Measurements from ENCODE around the gene PTTG1. TPM values are rescaled to one million over a fixed set of nuclear protein-coding genes. Genes with fewer than 3 reads are reported as not detected.

PTTG1 gene
- total and polyA plus RNA-seq, 2 of the 8 experiments (the other 6 are each of a cell fraction or from before 2014, with no cell fraction given): 240 to 478 TPM

- Histone ChIP-seq H2AFZ (ENCODE audit: low read length) (peak overlapping the region; percentile 38; the same call in 1 of the 2 replicates), H3K9ac (replicated peaks in 1 of 4; ENCODE audit: extremely low read depth in 1 of 4, low read depth in 3 of 4, low read length in 3 of 4) (no peak overlapping the region), H3K9me3 (ENCODE audit: insufficient read depth in 2 of 2, low read depth in 1 of 2, low read length in 1 of 2) (0 out of 4 replicates have a peak, but pooled peaks cover 0 to 3% of the 10 kb centered on the region in 2 experiments), H2BK15ac (ENCODE audit: low read length) (0 out of 2 replicates have a peak overlapping the region, but pooled peaks have one; percentile 61), H3K23ac (ENCODE audit: insufficient read length) (no peak overlapping the region), H3K4me1 (replicated peaks in 1 of 4; ENCODE audit: control insufficient read depth in 3 of 4, insufficient read depth in 4 of 4, low read length in 3 of 4) (no peaks in the 10 kb centered on the region), H3K18ac (ENCODE audit: extremely low read depth, low read length) (no peak overlapping the region), H4K20me1 (replicated peaks in 1 of 2; ENCODE audit: control insufficient read depth in 1 of 2, insufficient read depth in 2 of 2, low read length in 2 of 2) (no peaks in the 10 kb centered on the region), H3K79me2 (ENCODE audit: control insufficient read depth in 1 of 2, insufficient read depth in 2 of 2, low read length in 2 of 2) (no peaks in the 10 kb centered on the region), H3K4me3 (ENCODE audit: extremely low read depth in 1 of 4, insufficient read depth in 2 of 4, low read depth in 3 of 4, low read length in 4 of 4) (no peak overlapping the region), H2AK5ac (ENCODE audit: low read depth, low read length) (peak overlapping the region; percentile 80; the same call in 1 of the 2 replicates), H4K5ac (ENCODE audit: insufficient read length, low read depth, low read length) (no peak overlapping the region), H4K91ac (replicated peaks; ENCODE audit: insufficient read length, low read length) (no peak overlapping the region), H3K36me3 (ENCODE audit: control insufficient read depth in 2 of 4, insufficient read depth in 4 of 4, low read length in 3 of 4) (no peaks in the 10 kb centered on the region), H2BK5ac (ENCODE audit: low read depth, low read length) (no peak overlapping the region), H3K4ac (replicated peaks; ENCODE audit: insufficient read length, low read depth, low read length) (no peak overlapping the region), H4K8ac (ENCODE audit: extremely low read depth, insufficient read depth, low read length) (no peak overlapping the region), H3K27me3 (replicated peaks in 1 of 4; ENCODE audit: control insufficient read depth in 3 of 4, extremely low read depth in 1 of 4, insufficient read depth in 3 of 4, low read length in 3 of 4) (no peaks in the 10 kb centered on the region), H3K56ac (replicated peaks; ENCODE audit: insufficient read length, low read depth, low read length) (no peak overlapping the region), H3K27ac (ENCODE audit: low read depth, low read length) (no peak overlapping the region), H2BK20ac (ENCODE audit: low read length) (0 out of 2 replicates have a peak overlapping the region, but pooled peaks have one; percentile 43), H2BK120ac (replicated peaks; ENCODE audit: low read depth, low read length) (no peak overlapping the region), H3K4me2 (ENCODE audit: insufficient read depth in 1 of 2, low read depth in 2 of 2, low read length in 2 of 2) (no peak overlapping the region), H3K79me1 (ENCODE audit: low read depth, low read length) (no peaks in the 10 kb centered on the region), H3K23me2 (ENCODE audit: low read depth, low read length) (no peaks in the 10 kb centered on the region; the same call in 1 of the 2 replicates), H2BK12ac (ENCODE audit: low read depth, low read length) (peak overlapping the region; percentile 64; the same call in 1 of the 2 replicates), H3K14ac (ENCODE audit: insufficient read length) (no peak overlapping the region)
- ChIA-PET POLR2A (ENCODE audit: partially characterized antibody) (interaction anchor here (1.0 kb wide), 1 partner anchor 13 kb away, joined by 4 read pairs; no protein-coding TSS in a partner anchor), CTCF (ENCODE audit: partially characterized antibody) (interaction anchor here (0.7 to 6.2 kb wide), 7 partner anchors 21 to 1101 kb away, joined by 3 to 81 read pairs (median 3); no protein-coding TSS in a partner anchor)
- FAIRE-seq: no peak
- DNase-seq (ENCODE audit: low read depth in 1 of 2, low spot score in 2 of 2): no peak
- 94% methylated on average over 4 of the region's 4 CpGs; no CpG with 5 or more reads in 1 of the 2 experiments for WGBS, 2 experiments (ENCODE audit: extremely low coverage in 1 of 2, insufficient coverage in 1 of 2, insufficient read length in 1 of 2, insufficient replicate concordance in 2 of 2, low coverage in 1 of 2, low lambda C conversion rate in 2 of 2, missing lambda C conversion rate in 1 of 2)
- no peak for TF ChIP-seq SIN3A (conservative IDR thresholded peaks at IDR 0.05 in 1 of 2, IDR thresholded peaks at IDR 0.05 in 1 of 2; ENCODE audit: low read depth in 1 of 2, low read length in 2 of 2)
- TF ChIP-seq CHD2 (IDR thresholded peaks at IDR 0.05; ENCODE audit: low read length): no peak
- TF ChIP-seq SRF (IDR thresholded peaks at IDR 0.05; ENCODE audit: low read depth, low read length): no peak
- TF ChIP-seq POLR2AphosphoS5 (IDR thresholded peaks at IDR 0.05; ENCODE audit: low read depth, low read length): no peak
- TF ChIP-seq ZNF274 (IDR thresholded peaks at IDR 0.05; ENCODE audit: borderline replicate concordance, extremely low read depth, low read length): no peak
- no peak for TF ChIP-seq BACH1 (IDR thresholded peaks at IDR 0.05; ENCODE audit: low read length)
- no peak for TF ChIP-seq JUND (IDR thresholded peaks at IDR 0.05; ENCODE audit: low read length)
- TF ChIP-seq, protein P1, sequence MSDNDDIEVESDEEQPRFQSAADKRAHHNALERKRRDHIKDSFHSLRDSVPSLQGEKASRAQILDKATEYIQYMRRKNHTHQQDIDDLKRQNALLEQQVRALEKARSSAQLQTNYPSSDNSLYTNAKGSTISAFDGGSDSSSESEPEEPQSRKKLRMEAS (IDR thresholded peaks at IDR 0.05): no peak
- no peak for TF ChIP-seq HDAC6 (IDR thresholded peaks at IDR 0.05; ENCODE audit: low read depth, low read length)
- TF ChIP-seq ATF3 (IDR thresholded peaks at IDR 0.05; ENCODE audit: insufficient read depth, low read depth, low read length): no peak
- TF ChIP-seq BCL11A (IDR thresholded peaks at IDR 0.05; ENCODE audit: low read depth in 2 of 2, low read length in 2 of 2): no peak
- no peak for TF ChIP-seq HDAC2 (IDR thresholded peaks at IDR 0.05; ENCODE audit: borderline replicate concordance in 1 of 2, low read depth in 2 of 2, low read length in 2 of 2)
These were observed 21.3 kb downstream of the PTTG1 start for GRCh38 chr5:160442824-160443431.
